Dendritic cell treated with granulocyte-macrophage colony-stimulating factor and Interleukin-4, amounts not matched to agents 40 ng/mL and 50 ng/mL, for 4 days (primary cell): ENCODE measurements around the gene DEF6.
"Not testable (repeated sequence)": the region's sequence is repeated elsewhere in the genome, so short reads cannot be mapped to it uniquely, and the experiment has no call there.

Experiments used
- H3K27ac Mint-ChIP-seq: one replicate; pipeline ENCODE4 v1.8.0; 2022; ENCODE audit warnings: mild to moderate bottlenecking, mixed read lengths
- H3K27me3 Mint-ChIP-seq: one replicate; pipeline ENCODE4 v1.8.0; 2022; ENCODE audit warnings: mild to moderate bottlenecking, mixed read lengths
- H3K36me3 Mint-ChIP-seq: one replicate; pipeline ENCODE4 v1.8.0; 2022; ENCODE audit warnings: low read depth, mixed read lengths
- H3K4me1 Mint-ChIP-seq: one replicate; pipeline ENCODE4 v1.8.0; 2022; ENCODE audit warnings: low read depth, mixed read lengths
- H3K4me3 Mint-ChIP-seq: one replicate; pipeline ENCODE4 v1.8.0; 2022; ENCODE audit warnings: mild to moderate bottlenecking, moderate library complexity, mixed read lengths
- H3K9me3 Mint-ChIP-seq: one replicate; pipeline ENCODE4 v1.8.0; 2022; ENCODE audit warnings: mixed read lengths
- intact Hi-C: fragments of 100-400 bp; cut with micrococcal nuclease; formaldehyde crosslinking; loops from one replicate; pipeline ENCODE4 v1.15.0; 2022

Gene DEF6

DNA sequence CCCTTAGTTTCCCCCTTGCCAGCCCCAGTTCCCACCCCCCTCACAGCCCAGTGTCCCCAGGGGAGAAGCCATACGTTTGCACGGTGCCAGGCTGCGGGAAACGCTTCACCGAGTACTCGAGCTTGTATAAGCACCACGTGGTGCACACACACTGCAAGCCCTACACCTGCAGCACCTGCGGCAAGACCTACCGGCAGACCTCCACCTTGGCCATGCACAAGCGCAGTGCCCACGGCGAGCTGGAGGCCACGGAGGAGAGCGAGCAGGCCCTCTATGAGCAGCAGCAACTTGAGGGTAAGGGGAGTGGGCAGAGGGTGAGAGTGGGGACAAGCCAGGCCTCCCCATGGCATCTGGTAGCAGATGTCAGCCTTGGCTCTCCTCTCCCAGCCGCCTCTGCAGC is 5.1 kb upstream of the DEF6 start:
- H3K36me3 Mint-ChIP-seq, result peaks cover 90% of the 10 kb centered on the region
- peaks cover 12% of the 10 kb centered on the region for H3K4me1 Mint-ChIP-seq
- H3K27me3 Mint-ChIP-seq, result no peaks in the 10 kb centered on the region
- H3K4me3 Mint-ChIP-seq, result no peak overlapping the region
- intact Hi-C loops, result no loop called here
- no peaks in the 10 kb centered on the region for H3K9me3 Mint-ChIP-seq
- H3K27ac Mint-ChIP-seq, result no peak overlapping the region

DNA sequence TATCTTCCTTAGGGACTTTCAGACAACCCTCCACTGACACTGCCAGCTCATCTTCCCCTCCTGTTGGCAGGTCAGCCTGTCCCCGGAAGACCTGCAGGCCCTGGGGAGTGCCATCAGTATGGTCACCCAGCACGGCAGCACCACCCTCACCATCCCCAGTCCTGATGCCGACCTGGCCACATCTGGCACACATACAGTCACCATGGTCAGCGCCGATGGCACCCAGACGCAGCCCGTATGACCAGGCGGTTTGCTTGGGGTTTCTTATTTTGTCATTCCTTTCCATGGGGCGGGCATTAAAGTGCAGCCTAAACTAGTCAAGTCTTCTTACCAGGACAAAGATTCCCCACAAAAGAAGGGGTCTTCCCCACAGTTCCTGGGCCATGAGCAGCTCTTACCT is 3.9 kb upstream of the DEF6 start:
- no peak overlapping the region for H3K27ac Mint-ChIP-seq
- intact Hi-C loops, result no loop called here
- H3K27me3 Mint-ChIP-seq, result no peaks in the 10 kb centered on the region
- H3K9me3 Mint-ChIP-seq, result no peaks in the 10 kb centered on the region
- no peak overlapping the region for H3K4me3 Mint-ChIP-seq
- peaks cover 17% of the 10 kb centered on the region for H3K4me1 Mint-ChIP-seq
- H3K36me3 Mint-ChIP-seq, result peaks cover 78% of the 10 kb centered on the region

DNA sequence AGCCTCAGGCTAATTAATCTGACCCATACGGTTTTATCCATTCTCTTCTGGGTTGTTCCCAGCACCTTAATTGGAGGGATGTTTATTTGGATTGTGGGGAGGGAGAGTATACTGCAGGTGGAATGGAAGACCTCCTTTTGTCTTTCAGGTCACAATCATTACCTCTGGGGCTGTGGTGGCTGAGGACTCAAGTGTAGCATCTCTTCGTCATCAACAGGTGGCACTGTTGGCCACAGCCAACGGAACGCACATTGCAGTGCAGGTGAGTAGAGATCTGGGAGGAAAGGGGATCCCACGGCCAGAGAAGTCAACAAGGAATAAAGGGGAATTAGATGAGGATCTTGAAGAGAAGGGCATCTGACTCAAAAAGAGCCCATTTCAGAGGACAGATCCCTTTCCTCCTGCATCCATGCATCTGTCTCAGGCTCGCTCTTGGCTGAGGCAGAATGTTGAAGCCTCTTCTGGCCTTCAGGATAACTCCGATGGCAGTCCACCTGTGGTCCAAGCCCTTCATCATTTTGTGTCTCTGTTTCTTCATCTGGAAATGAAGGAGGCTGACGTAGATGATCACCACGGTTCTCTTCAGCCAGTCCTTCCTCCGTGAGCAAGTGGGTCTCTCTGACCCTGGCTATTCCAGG is 3.2 kb upstream of the DEF6 start:
- intact Hi-C loops, result no loop called here
- no peaks in the 10 kb centered on the region for H3K27me3 Mint-ChIP-seq
- no peak overlapping the region for H3K27ac Mint-ChIP-seq
- H3K4me3 Mint-ChIP-seq, result no peak overlapping the region
- no peaks in the 10 kb centered on the region for H3K9me3 Mint-ChIP-seq
- H3K4me1 Mint-ChIP-seq, result peaks cover 25% of the 10 kb centered on the region
- peaks cover 70% of the 10 kb centered on the region for H3K36me3 Mint-ChIP-seq

DNA sequence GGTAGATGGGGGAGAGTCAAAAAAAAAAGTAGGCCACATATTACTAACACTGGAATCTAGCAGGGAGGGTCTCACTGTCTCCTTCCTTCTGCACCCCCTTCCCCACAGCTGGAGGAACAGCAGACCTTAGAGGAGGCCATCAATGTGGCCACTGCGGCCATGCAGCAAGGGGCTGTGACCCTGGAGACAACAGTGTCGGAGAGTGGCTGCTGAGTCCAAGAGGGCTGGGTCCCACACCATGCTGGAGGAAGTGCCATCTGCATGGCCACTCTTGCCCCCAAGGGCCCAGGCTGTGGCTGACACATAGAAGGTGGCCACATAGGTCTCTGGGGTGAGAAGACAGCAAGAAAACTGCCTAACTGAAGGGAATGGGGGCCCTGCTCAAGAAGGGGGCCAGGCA is 2.6 kb upstream of the DEF6 start:
- Mint-ChIP-seq H3K36me3 (peaks cover 65% of the 10 kb centered on the region), H3K27ac (no peak overlapping the region)

DNA sequence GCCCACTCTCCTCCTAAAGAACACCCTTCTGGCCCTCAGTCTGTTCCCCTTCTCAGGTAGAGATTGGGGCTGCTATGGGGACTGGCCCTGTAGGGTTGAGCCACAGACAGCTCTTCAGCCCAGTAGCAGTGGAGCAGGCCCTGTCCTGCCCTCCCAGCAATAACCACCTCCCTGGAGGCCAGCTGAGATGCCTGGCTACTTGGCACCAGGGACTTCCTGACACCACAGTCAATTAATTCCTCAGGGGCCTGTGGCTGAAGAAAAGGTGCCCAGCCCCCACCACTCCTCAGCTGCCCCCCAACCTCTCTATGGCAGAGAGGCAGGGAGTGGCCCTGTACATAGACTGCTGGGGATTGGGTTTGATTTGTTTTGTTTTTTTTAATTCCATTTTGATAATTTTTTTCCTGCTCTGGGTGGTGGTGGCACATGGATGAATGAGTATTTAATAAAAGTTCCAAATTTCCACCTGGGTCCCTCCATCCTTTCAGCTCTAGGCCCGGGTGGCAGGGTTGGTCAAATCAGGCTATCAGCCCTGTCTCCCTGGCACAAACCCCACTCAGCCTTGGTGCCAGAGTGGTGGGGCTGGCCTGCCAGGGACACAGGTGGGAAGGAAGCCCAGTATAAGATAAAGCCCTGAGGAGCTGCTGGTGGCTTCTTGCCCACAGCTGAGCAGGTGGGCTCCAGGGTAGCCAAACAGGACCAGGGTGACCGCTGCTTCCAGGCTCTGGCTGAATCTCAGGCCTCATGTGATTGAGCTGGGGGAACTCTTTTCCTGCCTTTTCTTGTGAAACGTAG is 1.9 kb upstream of the DEF6 start:
- H3K4me3 Mint-ChIP-seq, result no peak overlapping the region
- H3K4me1 Mint-ChIP-seq, result peaks cover 38% of the 10 kb centered on the region
- intact Hi-C loops, result loop anchor here (5.0 kb wide), 1 partner anchor 47 kb away; the partner anchor contains the start of gene PPARD
- H3K9me3 Mint-ChIP-seq, result no peaks in the 10 kb centered on the region
- H3K27ac Mint-ChIP-seq, result no peak overlapping the region
- H3K27me3 Mint-ChIP-seq, result no peaks in the 10 kb centered on the region
- H3K36me3 Mint-ChIP-seq, result peaks cover 63% of the 10 kb centered on the region

More for the DNA sequence above, 2.6 kb upstream of the DEF6 start:
- H3K9me3 Mint-ChIP-seq, result no peaks in the 10 kb centered on the region
- intact Hi-C loops, result loop anchor here (5.0 kb wide), 1 partner anchor 47 kb away; the partner anchor contains the start of gene PPARD
- H3K27me3 Mint-ChIP-seq, result no peaks in the 10 kb centered on the region
- H3K4me1 Mint-ChIP-seq, result peaks cover 31% of the 10 kb centered on the region
- H3K4me3 Mint-ChIP-seq, result no peak overlapping the region

DNA sequence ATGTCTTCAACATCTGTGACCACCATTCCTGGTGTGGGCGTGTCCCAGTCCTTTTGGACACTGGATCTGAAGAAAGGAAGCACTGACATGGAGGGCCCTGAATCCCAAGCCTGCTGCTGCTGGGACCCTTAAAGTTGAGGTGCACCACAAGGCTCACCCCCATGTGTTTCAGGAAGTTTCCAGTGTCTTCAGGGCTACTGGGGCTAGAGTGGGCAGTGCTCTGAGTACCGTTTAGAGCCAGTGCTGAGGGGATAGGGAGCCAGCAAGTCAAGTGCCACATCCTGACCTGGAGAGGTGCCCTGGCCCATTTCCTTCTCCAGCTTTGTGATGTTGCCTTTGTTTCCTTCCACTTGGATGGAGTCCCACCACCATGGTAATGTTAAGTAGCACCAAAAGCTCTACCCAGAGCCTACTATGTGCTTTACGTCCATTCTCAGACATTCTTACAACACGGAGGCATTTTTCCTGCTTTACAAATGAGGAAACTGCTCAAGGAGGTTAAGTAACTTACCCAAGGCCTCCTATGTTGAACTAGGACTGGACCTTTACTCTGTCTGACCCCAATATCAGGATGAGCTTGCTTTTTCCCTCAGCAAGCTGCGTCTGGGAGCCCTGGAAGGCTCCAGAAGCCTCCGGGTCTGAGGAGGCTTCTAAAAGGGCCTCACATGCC is 552 bp upstream of the DEF6 start:
- no peaks in the 10 kb centered on the region for H3K9me3 Mint-ChIP-seq
- H3K36me3 Mint-ChIP-seq, result peaks cover 50% of the 10 kb centered on the region
- no peaks in the 10 kb centered on the region for H3K27me3 Mint-ChIP-seq
- H3K4me1 Mint-ChIP-seq, result peaks cover 50% of the 10 kb centered on the region
- peak overlapping the region; percentile 78 for H3K27ac Mint-ChIP-seq
- intact Hi-C loops, result loop anchor here (1.0 to 5.0 kb wide), 4 partner anchors 30 to 171 kb away; partner anchors contain the start of genes PPARD and RPL10A
- peak overlapping the region; percentile 79 for H3K4me3 Mint-ChIP-seq

DNA sequence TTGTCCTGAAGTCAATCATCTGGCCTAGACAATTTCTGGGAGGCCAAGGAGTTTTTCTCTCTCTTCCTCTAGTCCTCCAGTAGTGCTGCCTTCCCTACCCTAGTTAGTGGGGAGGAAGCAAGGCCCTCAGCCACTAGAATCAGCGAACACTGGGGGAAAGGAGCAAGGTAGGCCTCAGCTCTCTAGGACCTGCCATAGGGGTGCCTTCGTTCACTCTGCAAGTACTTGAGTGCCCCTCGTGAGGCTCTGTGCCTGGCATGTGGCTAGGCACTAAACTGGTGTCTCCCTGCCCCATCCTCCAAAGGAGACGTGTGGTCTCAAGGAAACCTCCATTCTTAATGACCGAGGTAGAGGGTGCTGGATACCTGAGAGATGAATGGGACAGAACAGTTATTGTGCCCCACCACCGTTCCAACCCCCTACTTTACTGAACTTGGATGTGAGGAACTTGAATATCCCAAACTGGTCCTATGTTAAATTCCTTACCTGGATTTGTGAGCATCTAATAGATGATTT is 1.1 kb downstream of the DEF6 start:
- H3K4me1 Mint-ChIP-seq, result peaks cover 64% of the 10 kb centered on the region
- H3K4me3 Mint-ChIP-seq, result peak overlapping the region; percentile 79
- intact Hi-C loops, result loop anchor here (5.0 kb wide), 1 partner anchor 44 kb away; the partner anchor contains the start of gene PPARD
- H3K36me3 Mint-ChIP-seq, result peaks cover 45% of the 10 kb centered on the region
- H3K27me3 Mint-ChIP-seq, result no peaks in the 10 kb centered on the region
- no peaks in the 10 kb centered on the region for H3K9me3 Mint-ChIP-seq
- peak overlapping the region; percentile 78 for H3K27ac Mint-ChIP-seq

DNA sequence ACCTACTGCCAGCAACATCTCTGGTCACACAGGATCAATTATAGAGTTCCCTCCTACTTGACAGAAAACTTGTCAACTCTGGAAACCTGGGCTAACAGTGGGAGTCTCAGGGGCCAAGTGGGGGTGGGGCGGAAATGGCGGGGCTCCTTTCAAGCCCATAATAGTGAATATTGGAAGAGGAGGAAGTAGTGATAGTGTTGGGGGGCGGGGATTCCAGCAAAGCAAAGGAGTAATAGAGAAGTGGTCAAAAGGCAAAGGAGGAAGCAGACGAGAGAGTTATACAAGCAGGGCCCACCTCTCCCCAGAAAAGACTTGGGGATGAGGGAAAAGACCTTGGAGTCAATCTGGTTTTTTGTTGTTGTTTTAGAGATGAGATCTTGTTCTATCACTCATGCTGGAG is 2.1 kb downstream of the DEF6 start:
- Mint-ChIP-seq H3K9me3 (no peaks in the 10 kb centered on the region), H3K4me1 (peaks cover 74% of the 10 kb centered on the region), H3K36me3 (peaks cover 46% of the 10 kb centered on the region), H3K4me3 (peak overlapping the region; percentile 79), H3K27me3 (no peaks in the 10 kb centered on the region), H3K27ac (peak overlapping the region; percentile 78)
- intact Hi-C loops, result loop anchor here (5.0 kb wide), 1 partner anchor 43 kb away; the partner anchor contains the start of gene PPARD

DNA sequence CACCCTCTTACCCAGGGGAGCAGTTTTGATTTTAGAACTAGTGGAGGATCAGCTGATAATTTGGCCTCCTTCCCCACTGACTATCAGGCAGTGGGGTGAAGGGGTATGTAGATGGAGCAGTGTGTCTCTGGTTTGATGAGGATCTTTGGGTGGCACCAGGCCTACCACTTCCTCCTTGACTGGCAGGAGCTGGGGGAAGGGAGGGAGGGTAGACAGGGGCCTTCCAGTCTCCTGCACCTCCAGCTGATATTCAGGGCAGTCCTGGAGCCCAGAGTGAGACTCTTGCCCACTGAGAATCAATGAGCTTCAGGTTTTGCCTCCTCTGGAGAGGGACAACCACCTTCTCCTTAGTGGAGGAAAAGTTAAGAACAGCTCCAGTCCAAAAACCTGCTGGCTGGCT is 3.2 kb downstream of the DEF6 start:
- Mint-ChIP-seq H3K4me1 (peaks cover 74% of the 10 kb centered on the region), H3K27ac (peak overlapping the region; percentile 78), H3K4me3 (peak overlapping the region; percentile 79), H3K9me3 (no peaks in the 10 kb centered on the region), H3K36me3 (peaks cover 46% of the 10 kb centered on the region), H3K27me3 (no peaks in the 10 kb centered on the region)
- intact Hi-C loops, result no loop called here

DNA sequence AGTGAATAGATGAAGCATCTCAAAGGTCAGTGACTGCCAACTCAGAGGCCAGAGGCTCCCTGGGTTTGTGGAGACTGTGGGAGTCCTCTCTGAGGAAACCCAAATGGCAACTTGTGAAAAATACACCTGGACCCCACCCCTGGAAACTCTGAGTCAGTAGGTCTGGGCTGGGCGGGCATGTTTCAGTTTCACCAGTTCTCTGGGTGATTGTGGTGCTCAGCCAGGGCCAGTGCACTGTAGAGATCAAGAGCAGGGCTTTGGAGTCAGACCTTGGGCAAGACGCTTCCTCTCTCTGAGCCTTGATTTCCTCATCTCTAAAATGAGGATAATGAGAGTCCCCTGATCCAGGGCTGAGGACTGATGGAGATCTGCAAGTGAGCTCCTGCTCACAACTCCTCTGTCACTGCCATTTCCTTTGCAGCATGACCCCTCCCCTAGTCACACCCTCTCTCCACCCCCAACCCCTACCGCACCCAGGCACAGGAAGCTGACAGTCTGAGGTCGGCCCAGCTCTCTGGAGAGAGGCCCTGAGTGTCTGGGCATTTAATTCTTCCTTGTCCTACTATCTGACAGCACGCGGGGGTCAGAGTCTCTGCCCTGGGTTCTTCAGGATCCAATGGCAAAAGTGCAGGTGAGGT is 5.1 kb downstream of the DEF6 start:
- H3K36me3 Mint-ChIP-seq, result peaks cover 54% of the 10 kb centered on the region
- no peaks in the 10 kb centered on the region for H3K9me3 Mint-ChIP-seq
- peak overlapping the region; percentile 78 for H3K27ac Mint-ChIP-seq
- no peaks in the 10 kb centered on the region for H3K27me3 Mint-ChIP-seq
- H3K4me1 Mint-ChIP-seq, result peaks cover 69% of the 10 kb centered on the region
- intact Hi-C loops, result no loop called here
- peak overlapping the region; percentile 74 for H3K4me3 Mint-ChIP-seq

DNA sequence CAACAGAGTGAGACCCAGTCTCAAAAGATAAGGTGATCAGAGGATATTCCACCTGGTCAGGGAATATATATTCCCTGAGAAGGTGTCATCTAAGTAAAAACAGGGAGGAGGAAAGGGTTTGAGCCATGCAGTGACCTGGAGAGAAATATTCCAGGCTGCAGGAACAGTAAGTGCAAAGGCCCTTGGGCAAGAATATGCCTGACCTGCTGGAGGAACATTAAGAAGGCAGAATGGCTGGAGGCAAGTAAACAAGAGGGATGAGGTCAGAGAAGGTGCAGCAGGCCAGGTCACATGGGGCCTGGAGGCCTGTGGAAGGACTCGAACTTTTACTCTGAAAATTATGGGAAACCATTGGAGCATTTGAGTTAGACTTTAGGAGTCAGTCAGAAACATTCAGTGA is 6.7 kb downstream of the DEF6 start:
- Mint-ChIP-seq H3K4me1 (peaks cover 68% of the 10 kb centered on the region), H3K4me3 (no peak overlapping the region), H3K27me3 (no peaks in the 10 kb centered on the region), H3K27ac (peak overlapping the region; percentile 78), H3K36me3 (peaks cover 68% of the 10 kb centered on the region), H3K9me3 (no peaks in the 10 kb centered on the region)
- intact Hi-C loops, result no loop called here

DNA sequence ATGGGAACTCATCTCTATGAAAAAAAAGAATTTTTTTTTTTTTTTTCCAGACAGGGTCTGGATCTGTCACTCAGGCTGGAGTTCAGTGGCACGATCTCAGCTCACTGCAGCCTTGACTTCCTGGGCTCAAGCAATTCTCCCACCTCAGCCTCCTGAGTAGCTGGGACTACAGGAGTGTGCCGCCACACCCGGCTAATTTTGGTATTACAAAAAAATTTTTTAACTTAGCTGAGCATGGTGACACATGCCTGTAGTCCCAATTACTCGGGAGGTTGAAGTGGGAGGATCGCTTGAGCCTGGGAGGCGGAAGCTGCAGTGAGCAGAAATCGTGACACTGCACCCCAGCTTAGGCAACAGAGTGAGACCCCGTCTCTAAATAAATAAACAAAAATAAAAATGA is 7.5 kb downstream of the DEF6 start:
- H3K4me3 Mint-ChIP-seq, result no peak overlapping the region
- no peak overlapping the region for H3K27ac Mint-ChIP-seq
- no peaks in the 10 kb centered on the region for H3K27me3 Mint-ChIP-seq
- H3K9me3 Mint-ChIP-seq, result no peaks in the 10 kb centered on the region
- H3K4me1 Mint-ChIP-seq, result peaks cover 68% of the 10 kb centered on the region
- intact Hi-C loops, result no loop called here
- H3K36me3 Mint-ChIP-seq, result peaks cover 74% of the 10 kb centered on the region

DNA sequence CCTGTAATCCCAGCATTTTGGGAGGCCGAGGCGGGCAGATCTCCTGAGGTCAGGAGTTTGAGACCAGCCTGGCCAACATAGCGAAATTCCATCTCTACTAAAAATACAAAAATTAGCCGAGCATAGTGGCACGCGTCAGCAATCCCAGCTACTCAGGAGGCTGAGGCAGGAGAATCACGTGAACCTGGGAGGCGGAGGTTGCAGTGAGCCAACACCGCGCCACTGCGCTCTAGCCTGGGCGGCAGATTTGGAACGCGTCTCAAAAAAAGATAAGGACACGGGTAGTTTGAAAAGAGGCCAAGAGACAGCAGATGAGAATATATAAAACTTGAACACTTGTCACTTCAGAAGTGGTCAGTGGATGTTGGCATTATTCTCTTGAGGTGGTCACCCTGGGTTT is 9.5 kb downstream of the DEF6 start:
- intact Hi-C loops, H3K4me3 Mint-ChIP-seq, H3K9me3 Mint-ChIP-seq, H3K27me3 Mint-ChIP-seq, H3K27ac Mint-ChIP-seq: not testable (repeated sequence)
- peaks cover 89% of the 10 kb centered on the region for H3K36me3 Mint-ChIP-seq
- peaks cover 70% of the 10 kb centered on the region for H3K4me1 Mint-ChIP-seq
